Left hindlimb (tissue), 1 donor: ENCODE measurements around the gene GOLGA8J.
"Not testable (repeated sequence)": the region's sequence is repeated elsewhere in the genome, so short reads cannot be mapped to it uniquely, and the experiment has no call there.

Source experiments
- DNase-seq: peaks from one replicate; pipeline ENCODE4 v3.0.0-alpha.2; 2018

Gene GOLGA8J

GRCh38 chr15:30080816-30081215 is 1.9 kb upstream of the GOLGA8J start:
- DNase-seq = not testable (repeated sequence)

GRCh38 chr15:30097827-30098226 is 15.1 kb downstream of the GOLGA8J start:
- not testable (repeated sequence) for DNase-seq

GRCh38 chr15:30102890-30103289 is 20.1 kb downstream of the GOLGA8J start:
- DNase-seq = not testable (repeated sequence)

- DNase-seq = not testable (repeated sequence)
Observed at GRCh38 chr15:30103941-30104507, 21.3 kb downstream of the GOLGA8J start.

- DNase-seq = not testable (repeated sequence)
Observed at GRCh38 chr15:30110591-30110990, 27.8 kb downstream of the GOLGA8J start.

- not testable (repeated sequence) for DNase-seq
Observed at GRCh38 chr15:30130066-30130465, 47.3 kb downstream of the GOLGA8J start.

- not testable (repeated sequence) for DNase-seq
Observed at GRCh38 chr15:30134751-30135150, 52.0 kb downstream of the GOLGA8J start, which contains the start of gene GOLGA8T. Gene GOLGA8T, plus strand, starts transcription at chr15:30135051. Its CDS starts 98 bp downstream, at chr15:30135149.
